T-helper 2 cell treated with Interferon-gamma antibody and Interleukin-4, amounts not matched to agents 5 μg/mL and 100 μg/mL, for 36 hours (primary cell): ENCODE measurements around the gene REM1.
"Not testable (repeated sequence)": the region's sequence is repeated elsewhere in the genome, so short reads cannot be mapped to it uniquely, and the experiment has no call there.

Experiments
- DNase-seq: peaks from one replicate; pipeline ENCODE4 v3.0.0; 2021; ENCODE audit warnings: low spot score
- H3K27ac Mint-ChIP-seq: one replicate; pipeline ENCODE4 v1.8.0; 2021; ENCODE audit warnings: mild to moderate bottlenecking, mixed read lengths
- H3K27me3 Mint-ChIP-seq: one replicate; pipeline ENCODE4 v1.8.0; 2021; ENCODE audit warnings: low read depth, mixed read lengths
- H3K36me3 Mint-ChIP-seq: one replicate; pipeline ENCODE4 v1.8.0; 2021; ENCODE audit warnings: low read depth, mixed read lengths
- H3K4me1 Mint-ChIP-seq: one replicate; pipeline ENCODE4 v1.8.0; 2021; ENCODE audit warnings: low read depth, mixed read lengths
- H3K4me3 Mint-ChIP-seq: one replicate; pipeline ENCODE4 v1.8.0; 2022; ENCODE audit warnings: mild to moderate bottlenecking, moderate library complexity, mixed read lengths
- H3K9me3 Mint-ChIP-seq: one replicate; pipeline ENCODE4 v1.8.0; 2021; ENCODE audit warnings: mixed read lengths

Gene REM1, protein sequence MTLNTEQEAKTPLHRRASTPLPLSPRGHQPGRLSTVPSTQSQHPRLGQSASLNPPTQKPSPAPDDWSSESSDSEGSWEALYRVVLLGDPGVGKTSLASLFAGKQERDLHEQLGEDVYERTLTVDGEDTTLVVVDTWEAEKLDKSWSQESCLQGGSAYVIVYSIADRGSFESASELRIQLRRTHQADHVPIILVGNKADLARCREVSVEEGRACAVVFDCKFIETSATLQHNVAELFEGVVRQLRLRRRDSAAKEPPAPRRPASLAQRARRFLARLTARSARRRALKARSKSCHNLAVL

GRCh38 chr20:31474758-31475427 lies at the start of gene REM1, which contains the start of gene DEFB124:
TSS of gene REM1 (plus strand) at chr20:31475288. CDS start at chr20:31476446, 1,158 bp downstream.
TSS of gene DEFB124 (minus strand) at chr20:31475127. CDS start at chr20:31473013, 2,114 bp downstream.
- no peak within 1 kb of the TSS for H3K27ac Mint-ChIP-seq
- H3K4me3 Mint-ChIP-seq, result no peak within 1 kb of the TSS
- DNase-seq, result no peak
- no peaks in the 10 kb centered on the region for H3K36me3 Mint-ChIP-seq
- no peaks in the 10 kb centered on the region for H3K9me3 Mint-ChIP-seq
- H3K27me3 Mint-ChIP-seq, result peaks cover 40% of the 10 kb centered on the region
- H3K4me1 Mint-ChIP-seq, result no peaks in the 10 kb centered on the region

GRCh38 chr20:31425797-31426196 lies 49.3 kb upstream of the REM1 start:
- Mint-ChIP-seq H3K4me1 (no peaks in the 10 kb centered on the region), H3K36me3 (no peaks in the 10 kb centered on the region), H3K27ac (no peak overlapping the region), H3K27me3 (no peaks in the 10 kb centered on the region), H3K4me3 (no peak overlapping the region), H3K9me3 (no peaks in the 10 kb centered on the region)
- no peak for DNase-seq

DNA sequence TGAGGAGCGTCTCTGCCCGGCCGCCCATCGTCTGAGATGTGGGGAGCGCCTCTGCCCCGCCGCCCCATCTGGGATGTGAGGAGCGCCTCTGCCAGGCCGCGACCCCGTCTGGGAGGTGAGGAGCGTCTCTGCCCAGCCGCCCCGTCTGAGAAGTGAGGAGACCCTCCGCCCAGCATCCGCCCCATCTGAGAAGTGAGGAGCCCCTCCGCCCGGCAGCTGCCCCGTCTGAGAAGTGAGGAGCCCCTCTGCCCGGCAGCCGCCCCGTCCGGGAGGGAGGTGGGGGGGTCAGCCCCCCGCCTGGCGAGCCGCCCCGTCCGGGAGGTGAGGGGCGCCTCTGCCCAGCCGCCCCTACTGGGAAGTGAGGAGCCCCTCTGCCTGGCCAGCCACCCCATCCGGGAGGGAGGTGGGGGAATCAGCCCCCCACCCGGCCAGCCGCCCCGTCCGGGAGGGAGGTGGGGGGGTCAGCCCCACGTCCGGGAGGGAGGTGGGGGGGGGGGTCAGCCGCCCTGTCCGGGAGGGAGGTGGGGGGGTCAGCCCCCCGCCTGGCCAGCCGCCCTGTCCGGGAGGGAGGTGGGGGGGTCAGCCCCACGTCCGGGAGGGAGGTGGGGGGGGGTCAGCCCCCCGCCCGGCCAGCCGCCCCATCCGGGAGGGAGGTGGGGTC lies 48.1 kb upstream of the REM1 start:
- H3K4me1 Mint-ChIP-seq, H3K27ac Mint-ChIP-seq, H3K4me3 Mint-ChIP-seq, H3K36me3 Mint-ChIP-seq, DNase-seq, H3K27me3 Mint-ChIP-seq, H3K9me3 Mint-ChIP-seq: not testable (repeated sequence)

GRCh38 chr20:31427576-31427975 lies 47.5 kb upstream of the REM1 start:
- H3K27ac Mint-ChIP-seq, DNase-seq, H3K4me1 Mint-ChIP-seq, H3K9me3 Mint-ChIP-seq, H3K36me3 Mint-ChIP-seq, H3K27me3 Mint-ChIP-seq, H3K4me3 Mint-ChIP-seq: not testable (repeated sequence)

GRCh38 chr20:31430568-31431115 lies 44.4 kb upstream of the REM1 start:
- Mint-ChIP-seq H3K4me1 (no peaks in the 10 kb centered on the region), H3K27me3 (no peaks in the 10 kb centered on the region)
- no peak for DNase-seq

GRCh38 chr20:31440012-31440659 lies 35.0 kb upstream of the REM1 start, which contains the start of gene DEFB123:
TSS of gene DEFB123 (plus strand) at chr20:31440632. CDS start at chr20:31440699, 67 bp downstream.
- H3K27me3 Mint-ChIP-seq, result peaks cover 2% of the 10 kb centered on the region
- H3K36me3 Mint-ChIP-seq, result no peaks in the 10 kb centered on the region
- no peak within 1 kb of the TSS for H3K4me3 Mint-ChIP-seq
- no peaks in the 10 kb centered on the region for H3K4me1 Mint-ChIP-seq
- no peak within 1 kb of the TSS for H3K27ac Mint-ChIP-seq
- DNase-seq, result no peak
- no peaks in the 10 kb centered on the region for H3K9me3 Mint-ChIP-seq

More at GRCh38 chr20:31430568-31431115, 44.4 kb upstream of the REM1 start:
- Mint-ChIP-seq H3K4me3 (no peak overlapping the region), H3K36me3 (no peaks in the 10 kb centered on the region), H3K9me3 (no peaks in the 10 kb centered on the region), H3K27ac (no peak overlapping the region)

DNA sequence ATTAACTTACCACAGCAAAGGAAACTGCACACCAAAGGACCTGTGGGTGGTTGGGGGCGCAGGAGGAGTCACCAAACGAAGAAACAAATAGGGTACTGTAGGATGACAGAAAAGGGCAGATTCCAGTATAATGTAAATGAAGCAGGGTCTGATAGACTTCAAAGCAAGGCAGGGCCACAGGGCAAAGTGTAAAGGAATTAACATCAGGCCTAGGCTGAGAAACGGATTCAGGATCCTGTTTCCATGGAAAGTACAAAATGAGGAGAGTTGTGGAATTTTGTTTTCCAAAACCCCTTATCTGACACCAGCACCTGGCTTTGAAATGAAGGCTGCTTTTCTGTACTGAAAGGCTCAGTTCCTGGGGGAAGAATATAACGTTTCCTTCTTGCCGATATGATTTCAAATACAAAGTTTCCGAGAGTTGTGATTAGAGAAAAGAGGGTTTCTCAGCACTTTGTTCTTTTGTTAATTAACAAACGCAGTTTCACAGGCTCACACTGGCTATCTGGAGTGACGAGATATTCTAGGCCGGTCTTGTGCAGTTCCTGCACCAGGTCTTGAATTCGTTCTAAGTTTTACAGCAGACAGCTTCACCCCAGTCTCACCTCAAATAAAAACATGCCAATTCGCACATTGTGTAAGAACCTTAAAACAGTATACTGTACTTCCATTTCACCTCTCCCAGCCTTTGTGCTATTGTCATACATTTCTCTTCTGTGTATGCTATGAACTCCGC lies 28.8 kb upstream of the REM1 start:
- Mint-ChIP-seq H3K27me3 (no peaks in the 10 kb centered on the region), H3K9me3 (no peaks in the 10 kb centered on the region), H3K36me3 (no peaks in the 10 kb centered on the region), H3K4me1 (no peaks in the 10 kb centered on the region), H3K27ac (no peak overlapping the region), H3K4me3 (no peak overlapping the region)
- DNase-seq, result no peak

GRCh38 chr20:31449511-31450414 lies 25.3 kb upstream of the REM1 start:
- no peak overlapping the region for H3K4me3 Mint-ChIP-seq
- no peaks in the 10 kb centered on the region for H3K27me3 Mint-ChIP-seq
- H3K36me3 Mint-ChIP-seq, result no peaks in the 10 kb centered on the region
- no peak overlapping the region for H3K27ac Mint-ChIP-seq
- H3K9me3 Mint-ChIP-seq, result no peaks in the 10 kb centered on the region
- no peak for DNase-seq
- H3K4me1 Mint-ChIP-seq, result no peaks in the 10 kb centered on the region

GRCh38 chr20:31452575-31452974 lies 22.5 kb upstream of the REM1 start:
- Mint-ChIP-seq H3K27me3 (no peaks in the 10 kb centered on the region), H3K9me3 (no peaks in the 10 kb centered on the region), H3K4me3 (no peak overlapping the region), H3K36me3 (no peaks in the 10 kb centered on the region), H3K27ac (no peak overlapping the region), H3K4me1 (no peaks in the 10 kb centered on the region)
- DNase-seq, result no peak

DNA sequence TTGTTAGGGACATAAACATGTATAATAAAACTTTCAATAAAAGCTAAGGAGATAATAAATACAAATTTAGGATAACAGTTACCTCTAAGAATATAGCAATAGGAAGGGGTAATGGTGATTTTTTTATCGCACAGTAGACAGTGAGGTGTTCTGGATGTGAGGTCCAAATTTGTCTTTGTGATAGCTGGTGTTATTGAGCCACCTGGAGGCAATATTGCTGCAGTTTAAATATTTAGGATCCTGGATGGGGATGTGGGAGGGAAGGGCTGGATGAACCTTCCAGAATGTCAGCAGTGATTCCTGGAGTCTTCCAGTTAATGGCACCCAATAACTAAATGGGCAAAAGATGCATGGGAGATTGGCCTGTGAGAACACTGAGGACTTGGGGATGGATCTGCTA lies 20.7 kb upstream of the REM1 start:
- no peak for DNase-seq
- H3K36me3 Mint-ChIP-seq, result no peaks in the 10 kb centered on the region
- peaks cover 4% of the 10 kb centered on the region for H3K27me3 Mint-ChIP-seq
- H3K27ac Mint-ChIP-seq, result no peak overlapping the region
- no peaks in the 10 kb centered on the region for H3K9me3 Mint-ChIP-seq
- H3K4me3 Mint-ChIP-seq, result no peak overlapping the region
- no peaks in the 10 kb centered on the region for H3K4me1 Mint-ChIP-seq

GRCh38 chr20:31470946-31471345 lies 4.1 kb upstream of the REM1 start:
- DNase-seq, H3K36me3 Mint-ChIP-seq, H3K27ac Mint-ChIP-seq, H3K4me1 Mint-ChIP-seq, H3K9me3 Mint-ChIP-seq, H3K4me3 Mint-ChIP-seq: not testable (repeated sequence)
- peaks cover 21% of the 10 kb centered on the region for H3K27me3 Mint-ChIP-seq

DNA sequence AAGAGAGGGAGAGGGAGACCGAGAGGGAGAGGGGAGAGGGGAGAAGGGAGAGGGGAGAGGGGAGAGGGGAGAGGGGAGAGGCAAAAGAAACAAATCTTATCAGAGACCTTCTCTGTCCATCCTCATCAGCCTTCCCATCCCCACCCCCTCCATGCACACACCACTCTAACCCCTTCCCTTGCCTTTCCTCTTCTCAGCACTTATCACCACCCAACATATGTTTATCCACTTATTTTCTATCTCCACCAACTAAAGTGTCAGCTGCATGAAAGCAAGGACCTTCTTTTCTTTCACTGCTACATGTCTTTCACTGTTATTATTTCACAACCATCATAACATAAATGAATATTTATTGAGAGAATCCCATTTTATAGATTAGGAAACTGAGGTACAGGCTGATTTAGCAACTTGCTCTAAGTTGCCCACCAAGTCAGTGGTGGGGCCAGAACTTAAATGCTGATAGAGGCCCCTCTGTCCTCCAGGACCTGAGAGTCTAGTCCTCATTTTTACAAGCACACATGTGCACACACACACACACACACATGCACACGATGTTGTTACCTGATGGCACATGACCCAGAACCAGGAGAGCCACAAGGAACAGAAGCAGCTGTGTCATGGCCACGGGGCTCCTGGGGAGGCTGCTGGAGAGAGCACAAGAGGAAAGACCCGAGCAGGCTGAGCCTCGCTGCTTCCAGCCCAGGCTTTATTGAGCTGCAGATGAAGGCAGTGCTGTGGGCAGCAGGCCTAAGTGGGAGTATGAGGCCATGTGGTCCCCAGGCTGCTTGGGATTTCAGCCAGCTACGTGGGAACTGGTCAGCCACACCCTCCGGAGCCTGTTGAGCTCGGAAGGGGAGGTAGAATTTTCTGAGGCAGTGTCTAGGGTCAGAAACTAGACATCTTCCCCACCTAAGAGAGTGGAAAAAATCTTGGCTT lies 2.4 kb upstream of the REM1 start:
- Mint-ChIP-seq H3K4me1 (no peaks in the 10 kb centered on the region), H3K27me3 (peaks cover 38% of the 10 kb centered on the region), H3K27ac (no peak overlapping the region), H3K36me3 (no peaks in the 10 kb centered on the region), H3K9me3 (no peaks in the 10 kb centered on the region), H3K4me3 (no peak overlapping the region)
- no peak for DNase-seq
